ENCODE measurements around the gene CDC42EP2. TPM values are rescaled to one million over a fixed set of nuclear protein-coding genes. Genes with fewer than 3 reads are reported as not detected.

Gene CDC42EP2
- total and polyA plus RNA-seq, 2 of the 13 experiments (the other 11 are each of a cell fraction or from before 2014, with no cell fraction given) = 2.3 to 7.1 TPM

GRCh38 chr11:65341856-65342255 is 27.2 kb downstream of the CDC42EP2 start (continued):
- no peak for TF ChIP-seq SCMH1 (CRISPR knock-in tag; IDR thresholded peaks at IDR 0.05; ENCODE audit: borderline replicate concordance)
- no peak for TF ChIP-seq ZNF816 (CRISPR knock-in tag; IDR thresholded peaks at IDR 0.05; ENCODE audit: borderline replicate concordance)

GRCh38 chr11:65351511-65351910 is 36.8 kb downstream of the CDC42EP2 start:
- intact Hi-C loops (cut with micrococcal nuclease; ENCODE audit: unreplicated experiment) = no loop called here
- POLR2A ChIA-PET = interaction anchor here (1.0 to 2.2 kb wide), 3 partner anchors 14 to 90 kb away, joined by 3 to 13 read pairs (median 7); partner anchors contain the start of genes DPF2 and POLA2
- DNase-seq (ENCODE audit: low spot score) (no peak), FAIRE-seq (no peak), ATAC-seq (no peak)
- Histone ChIP-seq H3K9me3 (ENCODE audit: low read length) (no peaks in the 10 kb centered on the region), H3K4me3 (replicated peaks in 1 of 3; ENCODE audit: insufficient read depth in 1 of 3, low read depth in 2 of 3, low read length in 3 of 3) (no peak overlapping the region), H3K9ac (ENCODE audit: insufficient read depth, low read depth, low read length) (no peak overlapping the region), H3K27ac (ENCODE audit: extremely low read length, insufficient read depth, low read length) (no peak overlapping the region), H3K4me2 (ENCODE audit: low read depth, low read length) (no peak overlapping the region), H2AFZ (ENCODE audit: low read length) (no peak overlapping the region), H3K4me1 (ENCODE audit: insufficient read depth, low read length) (peaks cover 15% of the 10 kb centered on the region), H3K36me3 (replicated peaks in 1 of 2; ENCODE audit: control insufficient read depth in 1 of 2, insufficient read depth in 2 of 2, low read length in 2 of 2) (peaks cover 16 to 38% of the 10 kb centered on the region in 2 experiments; a peak in 3 of 5 replicates), H3K79me2 (ENCODE audit: insufficient read depth, low read length) (no peaks in the 10 kb centered on the region), H3K27me3 (ENCODE audit: control insufficient read depth in 1 of 2, insufficient read depth in 2 of 2, low read length in 2 of 2) (no peaks in the 10 kb centered on the region), H4K20me1 (ENCODE audit: insufficient read depth, low read length) (no peaks in the 10 kb centered on the region)
- CTCF ChIA-PET (ENCODE audit: low intra/inter-chr PET ratio, low total read pairs) = no interaction called here
- in situ Hi-C loops (cut with HindIII; ENCODE audit: extremely low pct_ligation_motif_present, low pct_unique_long_range_greater_than_20kb) = no loop called here
- BruUV-seq (replicated peaks) = no TSS peak
- no peak for TF ChIP-seq MEIS1 (CRISPR knock-in tag; IDR thresholded peaks at IDR 0.05; ENCODE audit: borderline replicate concordance)
- TF ChIP-seq MED13 (CRISPR knock-in tag; IDR thresholded peaks at IDR 0.05) = no peak
- no peak for TF ChIP-seq ZNF562 (CRISPR knock-in tag; IDR thresholded peaks at IDR 0.05; ENCODE audit: borderline replicate concordance)
- no peak for TF ChIP-seq RARG (CRISPR knock-in tag; IDR thresholded peaks at IDR 0.05; ENCODE audit: low read depth)
- no peak for TF ChIP-seq MAZ (IDR thresholded peaks at IDR 0.05; ENCODE audit: borderline replicate concordance, low read depth, low read length)
- no peak for TF ChIP-seq MAZ (CRISPR knock-in tag; IDR thresholded peaks at IDR 0.05; ENCODE audit: low read depth)
- WGBS (ENCODE audit: low lambda C conversion rate) = 94% methylated on average over 2 of the region's 2 CpGs
